Measurements from ENCODE around the gene ATP2B3. TPM values are rescaled to one million over a fixed set of nuclear protein-coding genes. Genes with fewer than 3 reads are reported as not detected.

ATP2B3 gene
- total RNA-seq, 1 experiment from 2014 or later: 0.35 TPM

DNA sequence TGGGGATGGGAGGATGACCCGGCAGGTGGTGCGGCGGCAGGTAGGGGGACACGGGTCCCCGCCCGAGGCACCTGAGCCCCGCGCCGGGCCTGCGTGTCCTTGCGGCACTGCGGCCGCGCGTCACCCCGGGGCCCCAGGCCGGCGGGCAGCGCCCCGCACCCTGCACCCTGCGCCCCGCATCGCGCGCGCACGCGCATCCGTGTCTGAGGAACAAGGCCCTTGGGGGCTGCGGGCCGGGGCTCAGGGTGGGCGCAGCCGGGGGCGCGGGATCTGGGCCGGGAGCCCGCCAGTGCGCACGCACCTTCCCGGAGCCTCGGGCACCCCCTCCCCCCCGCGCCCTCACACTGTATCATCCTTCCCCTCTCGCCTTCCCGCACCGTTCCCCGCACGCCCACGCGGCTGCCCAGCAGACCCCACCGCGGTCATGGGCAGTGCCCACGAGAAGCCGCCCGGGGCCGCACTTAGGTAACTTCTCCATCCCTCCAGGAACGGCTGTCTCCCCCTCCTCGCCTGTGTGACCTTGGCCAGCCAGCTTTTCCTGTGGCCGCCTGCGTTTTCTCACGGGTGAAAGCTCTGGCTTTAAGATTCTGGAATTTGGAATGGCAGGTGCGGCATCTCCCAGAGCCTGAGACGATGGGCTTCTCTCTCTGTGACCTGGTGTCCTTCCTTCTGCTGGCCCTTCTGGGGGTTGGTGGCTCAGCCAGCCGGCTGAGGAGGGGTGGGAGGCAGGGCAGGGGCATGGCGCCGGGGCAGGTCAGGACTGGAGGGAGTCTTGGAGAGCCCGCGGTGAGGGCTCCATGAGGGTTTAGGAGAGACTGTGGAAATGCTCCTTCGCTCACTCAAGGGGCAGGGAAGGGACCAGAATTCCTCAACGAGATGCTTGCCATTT is 748 bp downstream of the ATP2B3 start:
- Histone ChIP-seq H3K79me1 (ENCODE audit: insufficient read depth, low read depth, low read length, poor library complexity, severe bottlenecking) (no peaks in the 10 kb centered on the region), H2AK5ac (ENCODE audit: insufficient read length, low read length) (no peak overlapping the region), H3K4ac (ENCODE audit: low read depth, low read length) (no peak overlapping the region), H3K27ac (ENCODE audit: insufficient read length, low read depth, low read length) (no peak overlapping the region), H4K91ac (ENCODE audit: insufficient read length, low read depth, low read length) (no peak overlapping the region), H2BK15ac (ENCODE audit: low read depth, low read length) (no peak overlapping the region), H3K23ac (ENCODE audit: insufficient read length, low read depth, low read length) (no peak overlapping the region), H3K27me3 (ENCODE audit: insufficient read depth, low read length) (peaks cover 13% of the 10 kb centered on the region; the same call in 1 of the 2 replicates), H3K9me3 (ENCODE audit: control insufficient read depth, low read depth, low read length) (peaks cover 40% of the 10 kb centered on the region), H3K9ac (ENCODE audit: extremely low read depth, insufficient read length, low read length) (no peak overlapping the region), H2BK5ac (ENCODE audit: insufficient read length, low read length) (no peak overlapping the region), H3K56ac (ENCODE audit: insufficient read length, low read depth, low read length) (no peak overlapping the region), H3K14ac (ENCODE audit: insufficient read depth, low read length) (no peak overlapping the region), H2BK12ac (ENCODE audit: insufficient read length, low read depth, low read length) (no peak overlapping the region), H3K79me2 (ENCODE audit: insufficient read depth, low read length) (no peaks in the 10 kb centered on the region), H3K4me2 (ENCODE audit: insufficient read depth, insufficient read length, low read length) (peak overlapping the region; percentile 26), H4K20me1 (ENCODE audit: control insufficient read depth, insufficient read depth, insufficient read length) (no peaks in the 10 kb centered on the region), H3K18ac (ENCODE audit: insufficient read length, low read depth, low read length) (no peak overlapping the region), H4K5ac (ENCODE audit: insufficient read length, low read depth, low read length) (no peak overlapping the region), H3K4me1 (ENCODE audit: insufficient read depth, low read length) (no peaks in the 10 kb centered on the region), H3K23me2 (ENCODE audit: insufficient read length, low read depth, low read length, poor library complexity, severe bottlenecking) (peaks cover 4% of the 10 kb centered on the region), H2AFZ (ENCODE audit: low read length) (no peak overlapping the region), H2BK20ac (ENCODE audit: low read depth, low read length, poor library complexity, severe bottlenecking) (no peak overlapping the region), H4K8ac (replicated peaks; ENCODE audit: insufficient read length, low read depth, low read length) (no peak overlapping the region), H3T11ph (ENCODE audit: low read length) (no peak overlapping the region), H2BK120ac (ENCODE audit: low read depth, low read length, poor library complexity, severe bottlenecking) (no peak overlapping the region)
- WGBS (ENCODE audit: extremely low coverage, insufficient read length, low lambda C conversion rate): no CpG with 5 or more reads among the region's 70 CpGs
- Mint-ChIP-seq H3K27ac (no peak overlapping the region), H3K9me3 (peaks cover 54% of the 10 kb centered on the region in 2 experiments), H3K27me3 (ENCODE audit: low read depth) (peaks cover 70% of the 10 kb centered on the region), H3K4me3 (peak overlapping the region; percentile 60 to 85), H3K4me1 (0 out of 4 replicates have a peak, but pooled peaks cover 0 to 4% of the 10 kb centered on the region in 2 experiments), H3K36me3 (ENCODE audit: insufficient read depth in 1 of 3, low read depth in 3 of 3) (peaks cover 4 to 8% (median 4%) of the 10 kb centered on the region in 3 experiments; a peak in 6 of 7 replicates)
- DNase-seq: no peak
- TF ChIP-seq CTCF (conservative IDR thresholded peaks at IDR 0.05): no peak

Measured in H9 (cell line).